ENCODE measurements around the gene SDK1. TPM values are rescaled to one million over a fixed set of nuclear protein-coding genes. Genes with fewer than 3 reads are reported as not detected.

The SDK1 gene
- total RNA-seq, 1 experiment from 2014 or later, result 9.3 TPM

DNA sequence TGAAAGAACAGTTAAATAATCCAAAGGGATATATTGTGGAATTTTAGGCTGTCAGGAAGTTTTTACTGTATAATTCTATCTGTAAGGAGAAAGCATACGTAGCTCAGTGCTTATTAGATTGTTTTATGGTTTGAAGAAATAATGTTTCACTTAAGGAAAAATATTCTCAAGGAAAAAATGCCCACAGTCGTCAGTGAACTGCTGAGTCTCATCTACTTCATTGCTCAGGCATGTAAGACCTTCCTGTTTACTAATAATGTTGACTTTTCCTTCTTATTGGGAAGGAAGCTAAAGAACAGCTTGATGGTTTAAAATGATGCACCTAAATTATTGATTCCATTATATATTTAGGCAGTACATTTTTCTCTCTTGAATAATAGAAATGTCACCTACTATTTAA is 304.2 kb downstream of the SDK1 start:
- no peak overlapping the region for H3K27ac Mint-ChIP-seq
- ATAC-seq (no peak), DNase-seq (ENCODE audit: low spot score) (no peak)
- peaks cover 9% of the 10 kb centered on the region for H3K36me3 Mint-ChIP-seq
- ChIA-PET CTCF (no interaction called here), POLR2A (no interaction called here)
- no peak for TF ChIP-seq TP53 (CRISPR knock-in tag; IDR thresholded peaks at IDR 0.05)
- TF ChIP-seq NR2C2 (CRISPR knock-in tag; IDR thresholded peaks at IDR 0.05), result no peak
- TF ChIP-seq, protein P1, sequence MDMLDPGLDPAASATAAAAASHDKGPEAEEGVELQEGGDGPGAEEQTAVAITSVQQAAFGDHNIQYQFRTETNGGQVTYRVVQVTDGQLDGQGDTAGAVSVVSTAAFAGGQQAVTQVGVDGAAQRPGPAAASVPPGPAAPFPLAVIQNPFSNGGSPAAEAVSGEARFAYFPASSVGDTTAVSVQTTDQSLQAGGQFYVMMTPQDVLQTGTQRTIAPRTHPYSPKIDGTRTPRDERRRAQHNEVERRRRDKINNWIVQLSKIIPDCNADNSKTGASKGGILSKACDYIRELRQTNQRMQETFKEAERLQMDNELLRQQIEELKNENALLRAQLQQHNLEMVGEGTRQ (CRISPR knock-in tag; IDR thresholded peaks at IDR 0.05), result no peak
- TF ChIP-seq, protein P2, sequence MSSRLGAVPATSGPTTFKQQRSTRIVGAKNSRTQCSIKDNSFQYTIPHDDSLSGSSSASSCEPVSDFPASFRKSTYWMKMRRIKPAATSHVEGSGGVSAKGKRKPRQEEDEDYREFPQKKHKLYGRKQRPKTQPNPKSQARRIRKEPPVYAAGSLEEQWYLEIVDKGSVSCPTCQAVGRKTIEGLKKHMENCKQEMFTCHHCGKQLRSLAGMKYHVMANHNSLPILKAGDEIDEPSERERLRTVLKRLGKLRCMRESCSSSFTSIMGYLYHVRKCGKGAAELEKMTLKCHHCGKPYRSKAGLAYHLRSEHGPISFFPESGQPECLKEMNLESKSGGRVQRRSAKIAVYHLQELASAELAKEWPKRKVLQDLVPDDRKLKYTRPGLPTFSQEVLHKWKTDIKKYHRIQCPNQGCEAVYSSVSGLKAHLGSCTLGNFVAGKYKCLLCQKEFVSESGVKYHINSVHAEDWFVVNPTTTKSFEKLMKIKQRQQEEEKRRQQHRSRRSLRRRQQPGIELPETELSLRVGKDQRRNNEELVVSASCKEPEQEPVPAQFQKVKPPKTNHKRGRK (CRISPR knock-in tag; IDR thresholded peaks at IDR 0.05; ENCODE audit: borderline replicate concordance), result no peak
- TF ChIP-seq CREB1 (CRISPR knock-in tag; IDR thresholded peaks at IDR 0.05), result no peak
- TF ChIP-seq, protein P3, sequence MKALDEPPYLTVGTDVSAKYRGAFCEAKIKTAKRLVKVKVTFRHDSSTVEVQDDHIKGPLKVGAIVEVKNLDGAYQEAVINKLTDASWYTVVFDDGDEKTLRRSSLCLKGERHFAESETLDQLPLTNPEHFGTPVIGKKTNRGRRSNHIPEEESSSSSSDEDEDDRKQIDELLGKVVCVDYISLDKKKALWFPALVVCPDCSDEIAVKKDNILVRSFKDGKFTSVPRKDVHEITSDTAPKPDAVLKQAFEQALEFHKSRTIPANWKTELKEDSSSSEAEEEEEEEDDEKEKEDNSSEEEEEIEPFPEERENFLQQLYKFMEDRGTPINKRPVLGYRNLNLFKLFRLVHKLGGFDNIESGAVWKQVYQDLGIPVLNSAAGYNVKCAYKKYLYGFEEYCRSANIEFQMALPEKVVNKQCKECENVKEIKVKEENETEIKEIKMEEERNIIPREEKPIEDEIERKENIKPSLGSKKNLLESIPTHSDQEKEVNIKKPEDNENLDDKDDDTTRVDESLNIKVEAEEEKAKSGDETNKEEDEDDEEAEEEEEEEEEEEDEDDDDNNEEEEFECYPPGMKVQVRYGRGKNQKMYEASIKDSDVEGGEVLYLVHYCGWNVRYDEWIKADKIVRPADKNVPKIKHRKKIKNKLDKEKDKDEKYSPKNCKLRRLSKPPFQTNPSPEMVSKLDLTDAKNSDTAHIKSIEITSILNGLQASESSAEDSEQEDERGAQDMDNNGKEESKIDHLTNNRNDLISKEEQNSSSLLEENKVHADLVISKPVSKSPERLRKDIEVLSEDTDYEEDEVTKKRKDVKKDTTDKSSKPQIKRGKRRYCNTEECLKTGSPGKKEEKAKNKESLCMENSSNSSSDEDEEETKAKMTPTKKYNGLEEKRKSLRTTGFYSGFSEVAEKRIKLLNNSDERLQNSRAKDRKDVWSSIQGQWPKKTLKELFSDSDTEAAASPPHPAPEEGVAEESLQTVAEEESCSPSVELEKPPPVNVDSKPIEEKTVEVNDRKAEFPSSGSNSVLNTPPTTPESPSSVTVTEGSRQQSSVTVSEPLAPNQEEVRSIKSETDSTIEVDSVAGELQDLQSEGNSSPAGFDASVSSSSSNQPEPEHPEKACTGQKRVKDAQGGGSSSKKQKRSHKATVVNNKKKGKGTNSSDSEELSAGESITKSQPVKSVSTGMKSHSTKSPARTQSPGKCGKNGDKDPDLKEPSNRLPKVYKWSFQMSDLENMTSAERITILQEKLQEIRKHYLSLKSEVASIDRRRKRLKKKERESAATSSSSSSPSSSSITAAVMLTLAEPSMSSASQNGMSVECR (CRISPR knock-in tag; IDR thresholded peaks at IDR 0.05; ENCODE audit: borderline replicate concordance), result no peak
- TF ChIP-seq ZNF263 (CRISPR knock-in tag; IDR thresholded peaks at IDR 0.05; ENCODE audit: low read depth), result no peak
- TF ChIP-seq, protein P4, sequence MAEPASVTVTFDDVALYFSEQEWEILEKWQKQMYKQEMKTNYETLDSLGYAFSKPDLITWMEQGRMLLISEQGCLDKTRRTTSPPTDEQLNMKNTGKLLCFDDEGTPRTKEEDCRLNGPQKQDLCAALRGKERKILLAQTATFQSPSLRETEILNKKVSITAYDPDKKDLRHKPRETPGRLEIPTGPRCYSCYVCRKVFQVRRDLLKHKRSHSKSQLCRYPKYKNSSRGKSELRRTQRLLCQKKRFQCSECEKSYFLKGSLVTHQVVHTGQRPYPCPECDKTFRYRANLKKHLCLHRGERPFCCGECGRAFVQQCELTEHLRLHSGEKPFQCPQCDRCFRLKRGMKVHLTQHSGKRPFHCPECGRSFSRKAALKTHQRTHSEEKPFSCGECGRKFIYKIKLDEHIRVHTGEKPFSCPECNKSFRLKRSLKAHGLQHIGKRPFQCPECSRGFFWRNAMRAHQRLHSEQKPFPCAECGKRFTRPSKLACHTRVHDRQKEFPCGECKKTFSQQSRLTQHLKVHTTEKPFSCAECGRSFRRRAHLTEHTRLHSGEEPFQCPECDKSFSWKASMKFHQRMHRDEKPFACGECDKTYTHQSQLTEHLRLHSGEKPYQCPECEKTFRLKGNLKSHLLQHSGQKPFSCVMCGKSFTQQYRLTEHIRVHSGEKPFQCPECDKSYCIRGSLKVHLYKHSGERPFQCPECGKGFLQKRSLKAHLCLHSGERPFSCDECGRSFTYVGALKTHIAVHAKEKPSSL (CRISPR knock-in tag; conservative IDR thresholded peaks at IDR 0.05), result no peak
- no peak for TF ChIP-seq ZNF121 (CRISPR knock-in tag; IDR thresholded peaks at IDR 0.05)
- TF ChIP-seq, protein P5, sequence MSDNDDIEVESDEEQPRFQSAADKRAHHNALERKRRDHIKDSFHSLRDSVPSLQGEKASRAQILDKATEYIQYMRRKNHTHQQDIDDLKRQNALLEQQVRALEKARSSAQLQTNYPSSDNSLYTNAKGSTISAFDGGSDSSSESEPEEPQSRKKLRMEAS (CRISPR knock-in tag; IDR thresholded peaks at IDR 0.05), result no peak
- TF ChIP-seq, protein P6, sequence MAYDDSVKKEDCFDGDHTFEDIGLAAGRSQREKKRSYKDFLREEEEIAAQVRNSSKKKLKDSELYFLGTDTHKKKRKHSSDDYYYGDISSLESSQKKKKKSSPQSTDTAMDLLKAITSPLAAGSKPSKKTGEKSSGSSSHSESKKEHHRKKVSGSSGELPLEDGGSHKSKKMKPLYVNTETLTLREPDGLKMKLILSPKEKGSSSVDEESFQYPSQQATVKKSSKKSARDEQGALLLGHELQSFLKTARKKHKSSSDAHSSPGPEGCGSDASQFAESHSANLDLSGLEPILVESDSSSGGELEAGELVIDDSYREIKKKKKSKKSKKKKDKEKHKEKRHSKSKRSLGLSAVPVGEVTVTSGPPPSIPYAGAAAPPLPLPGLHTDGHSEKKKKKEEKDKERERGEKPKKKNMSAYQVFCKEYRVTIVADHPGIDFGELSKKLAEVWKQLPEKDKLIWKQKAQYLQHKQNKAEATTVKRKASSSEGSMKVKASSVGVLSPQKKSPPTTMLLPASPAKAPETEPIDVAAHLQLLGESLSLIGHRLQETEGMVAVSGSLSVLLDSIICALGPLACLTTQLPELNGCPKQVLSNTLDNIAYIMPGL (CRISPR knock-in tag; IDR thresholded peaks at IDR 0.05), result no peak
- TF ChIP-seq, protein P7, sequence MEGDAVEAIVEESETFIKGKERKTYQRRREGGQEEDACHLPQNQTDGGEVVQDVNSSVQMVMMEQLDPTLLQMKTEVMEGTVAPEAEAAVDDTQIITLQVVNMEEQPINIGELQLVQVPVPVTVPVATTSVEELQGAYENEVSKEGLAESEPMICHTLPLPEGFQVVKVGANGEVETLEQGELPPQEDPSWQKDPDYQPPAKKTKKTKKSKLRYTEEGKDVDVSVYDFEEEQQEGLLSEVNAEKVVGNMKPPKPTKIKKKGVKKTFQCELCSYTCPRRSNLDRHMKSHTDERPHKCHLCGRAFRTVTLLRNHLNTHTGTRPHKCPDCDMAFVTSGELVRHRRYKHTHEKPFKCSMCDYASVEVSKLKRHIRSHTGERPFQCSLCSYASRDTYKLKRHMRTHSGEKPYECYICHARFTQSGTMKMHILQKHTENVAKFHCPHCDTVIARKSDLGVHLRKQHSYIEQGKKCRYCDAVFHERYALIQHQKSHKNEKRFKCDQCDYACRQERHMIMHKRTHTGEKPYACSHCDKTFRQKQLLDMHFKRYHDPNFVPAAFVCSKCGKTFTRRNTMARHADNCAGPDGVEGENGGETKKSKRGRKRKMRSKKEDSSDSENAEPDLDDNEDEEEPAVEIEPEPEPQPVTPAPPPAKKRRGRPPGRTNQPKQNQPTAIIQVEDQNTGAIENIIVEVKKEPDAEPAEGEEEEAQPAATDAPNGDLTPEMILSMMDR (IDR thresholded peaks at IDR 0.05), result no peak
- TF ChIP-seq, protein P8, sequence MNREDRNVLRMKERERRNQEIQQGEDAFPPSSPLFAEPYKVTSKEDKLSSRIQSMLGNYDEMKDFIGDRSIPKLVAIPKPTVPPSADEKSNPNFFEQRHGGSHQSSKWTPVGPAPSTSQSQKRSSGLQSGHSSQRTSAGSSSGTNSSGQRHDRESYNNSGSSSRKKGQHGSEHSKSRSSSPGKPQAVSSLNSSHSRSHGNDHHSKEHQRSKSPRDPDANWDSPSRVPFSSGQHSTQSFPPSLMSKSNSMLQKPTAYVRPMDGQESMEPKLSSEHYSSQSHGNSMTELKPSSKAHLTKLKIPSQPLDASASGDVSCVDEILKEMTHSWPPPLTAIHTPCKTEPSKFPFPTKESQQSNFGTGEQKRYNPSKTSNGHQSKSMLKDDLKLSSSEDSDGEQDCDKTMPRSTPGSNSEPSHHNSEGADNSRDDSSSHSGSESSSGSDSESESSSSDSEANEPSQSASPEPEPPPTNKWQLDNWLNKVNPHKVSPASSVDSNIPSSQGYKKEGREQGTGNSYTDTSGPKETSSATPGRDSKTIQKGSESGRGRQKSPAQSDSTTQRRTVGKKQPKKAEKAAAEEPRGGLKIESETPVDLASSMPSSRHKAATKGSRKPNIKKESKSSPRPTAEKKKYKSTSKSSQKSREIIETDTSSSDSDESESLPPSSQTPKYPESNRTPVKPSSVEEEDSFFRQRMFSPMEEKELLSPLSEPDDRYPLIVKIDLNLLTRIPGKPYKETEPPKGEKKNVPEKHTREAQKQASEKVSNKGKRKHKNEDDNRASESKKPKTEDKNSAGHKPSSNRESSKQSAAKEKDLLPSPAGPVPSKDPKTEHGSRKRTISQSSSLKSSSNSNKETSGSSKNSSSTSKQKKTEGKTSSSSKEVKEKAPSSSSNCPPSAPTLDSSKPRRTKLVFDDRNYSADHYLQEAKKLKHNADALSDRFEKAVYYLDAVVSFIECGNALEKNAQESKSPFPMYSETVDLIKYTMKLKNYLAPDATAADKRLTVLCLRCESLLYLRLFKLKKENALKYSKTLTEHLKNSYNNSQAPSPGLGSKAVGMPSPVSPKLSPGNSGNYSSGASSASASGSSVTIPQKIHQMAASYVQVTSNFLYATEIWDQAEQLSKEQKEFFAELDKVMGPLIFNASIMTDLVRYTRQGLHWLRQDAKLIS (CRISPR knock-in tag; IDR thresholded peaks at IDR 0.05; ENCODE audit: borderline replicate concordance), result no peak
- no peak for TF ChIP-seq ZNF416 (CRISPR knock-in tag; IDR thresholded peaks at IDR 0.05)
- no peak for TF ChIP-seq HMGA2 (CRISPR knock-in tag; IDR thresholded peaks at IDR 0.05)
- TF ChIP-seq, protein P9, sequence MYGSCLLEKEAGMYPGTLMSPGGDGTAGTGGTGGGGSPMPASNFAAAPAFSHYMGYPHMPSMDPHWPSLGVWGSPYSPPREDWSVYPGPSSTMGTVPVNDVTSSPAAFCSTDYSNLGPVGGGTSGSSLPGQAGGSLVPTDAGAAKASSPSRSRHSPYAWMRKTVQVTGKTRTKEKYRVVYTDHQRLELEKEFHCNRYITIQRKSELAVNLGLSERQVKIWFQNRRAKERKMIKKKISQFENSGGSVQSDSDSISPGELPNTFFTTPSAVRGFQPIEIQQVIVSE (CRISPR knock-in tag; IDR thresholded peaks at IDR 0.05; ENCODE audit: borderline replicate concordance), result no peak
- H3K4me1 Mint-ChIP-seq, result no peaks in the 10 kb centered on the region
- H3K9me3 Mint-ChIP-seq, result peaks cover 22% of the 10 kb centered on the region
- no peaks in the 10 kb centered on the region for H3K27me3 Mint-ChIP-seq (ENCODE audit: low read depth)
- H3K4me3 Mint-ChIP-seq, result no peak overlapping the region

Data from WTC11 (cell line).